ENCODE results near the gene EEA1.
"Not testable (repeated sequence)": the region's sequence is repeated elsewhere in the genome, so short reads cannot be mapped to it uniquely, and the experiment has no call there.

EEA1 gene

DNA sequence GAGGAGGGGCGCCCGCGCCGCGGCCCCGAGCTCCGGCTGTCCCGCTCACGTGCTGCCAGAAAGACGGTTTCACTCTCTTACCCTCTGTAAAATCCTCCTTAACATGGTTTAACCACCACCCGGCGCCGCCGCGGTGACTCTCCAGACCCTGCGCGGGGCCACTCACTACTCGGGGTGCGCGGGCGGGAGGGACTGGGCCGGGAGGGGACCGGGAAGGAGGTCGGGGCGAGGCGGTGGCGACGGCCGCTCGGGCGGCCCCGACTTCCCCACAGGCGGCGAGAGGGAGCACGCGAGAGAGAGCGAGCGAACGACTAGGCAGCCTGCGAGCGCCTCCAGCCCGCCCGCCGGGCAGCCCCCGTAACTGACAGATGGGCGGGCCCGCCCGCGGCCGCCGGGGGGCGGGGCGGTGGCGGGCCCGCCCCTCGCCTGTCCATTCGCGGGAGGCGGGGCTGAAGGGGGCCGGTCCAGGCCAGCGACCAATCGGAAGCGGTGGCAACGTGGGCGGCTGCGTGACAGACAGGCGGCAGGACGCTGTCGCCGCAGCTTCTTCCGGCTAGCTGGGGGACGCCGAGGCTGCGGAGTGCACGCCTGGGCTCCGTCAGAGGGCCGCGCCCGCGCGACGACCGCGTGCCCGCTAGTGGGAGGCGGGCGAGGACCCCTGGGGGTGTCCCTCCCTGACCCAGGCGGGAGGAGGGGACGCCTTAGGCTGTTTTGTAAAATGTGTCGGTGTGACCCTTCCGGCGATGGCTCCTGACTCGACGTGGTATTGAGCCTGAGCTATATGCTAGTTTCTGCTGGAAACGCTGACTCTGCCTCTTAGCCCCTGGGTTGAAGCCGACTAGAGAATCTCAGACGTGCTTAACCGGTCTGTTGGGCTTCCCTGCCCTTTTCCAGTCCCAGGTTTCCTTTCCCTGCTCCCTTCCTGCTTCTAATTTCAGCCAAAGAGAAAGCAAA lies at the start of gene EEA1:
EEA1 (minus strand) TSS at position 334 of the 954 bp plus-strand sequence; CDS start at position 105, 229 bp downstream.
- H3K4me1 Mint-ChIP-seq (ENCODE audit: low read depth): peaks cover 40% of the 10 kb centered on the region
- H3K36me3 Mint-ChIP-seq (ENCODE audit: low read depth): peaks cover 18% of the 10 kb centered on the region
- DNase-seq: peak; percentile 98
- H3K27me3 Mint-ChIP-seq: no peaks in the 10 kb centered on the region
- peak within 1 kb of the TSS; percentile 99 for H3K27ac Mint-ChIP-seq
- H3K4me3 Mint-ChIP-seq: peak within 1 kb of the TSS; percentile 86
- no peaks in the 10 kb centered on the region for H3K9me3 Mint-ChIP-seq

DNA sequence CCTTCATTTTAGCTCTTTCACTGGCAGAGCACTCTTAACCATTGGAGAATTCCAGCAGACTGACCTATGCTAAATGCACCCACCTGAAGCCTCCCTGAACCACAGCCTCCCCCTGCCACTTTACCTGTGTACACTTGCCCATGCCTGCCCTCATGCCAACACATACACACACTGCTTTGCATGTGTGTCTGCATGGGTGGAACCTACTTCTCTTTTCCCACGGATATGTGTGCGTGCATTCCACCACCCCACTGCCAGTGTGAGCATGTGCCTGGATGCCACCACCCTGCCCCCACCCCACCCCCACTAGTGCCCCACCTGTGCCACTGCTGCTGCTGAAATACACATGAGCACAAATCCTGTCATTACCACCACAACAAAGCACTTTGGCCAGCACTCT lies 49.5 kb upstream of the EEA1 start:
- Mint-ChIP-seq H3K27ac (no peak overlapping the region), H3K36me3 (ENCODE audit: low read depth) (peaks cover 3% of the 10 kb centered on the region), H3K27me3 (peaks cover 6% of the 10 kb centered on the region), H3K9me3 (peaks cover 23% of the 10 kb centered on the region), H3K4me1 (ENCODE audit: low read depth) (peaks cover 13% of the 10 kb centered on the region), H3K4me3 (no peak overlapping the region)
- no peak for DNase-seq

DNA sequence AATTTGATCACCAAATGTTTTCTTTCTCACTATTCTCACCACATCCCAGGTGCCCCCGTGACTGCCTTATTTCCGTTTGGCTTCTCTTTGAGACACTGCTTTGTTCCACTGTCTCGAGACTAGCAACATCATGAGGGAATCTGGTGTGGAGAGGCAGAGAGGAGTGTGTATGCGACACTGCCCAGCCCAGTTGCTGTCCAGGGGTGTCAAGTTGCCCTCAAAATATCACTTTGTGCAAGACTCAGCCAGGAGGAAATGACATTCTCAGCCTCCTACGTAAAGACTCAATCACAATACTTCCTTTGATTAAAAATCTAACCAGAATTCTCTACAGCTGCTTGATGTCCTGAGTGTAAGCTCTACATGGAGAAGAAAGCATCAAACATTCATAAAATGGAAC lies 48.2 kb upstream of the EEA1 start:
- H3K27ac Mint-ChIP-seq: no peak overlapping the region
- no peak overlapping the region for H3K4me3 Mint-ChIP-seq
- H3K4me1 Mint-ChIP-seq (ENCODE audit: low read depth): peaks cover 13% of the 10 kb centered on the region
- peaks cover 3% of the 10 kb centered on the region for H3K36me3 Mint-ChIP-seq (ENCODE audit: low read depth)
- DNase-seq: no peak
- peaks cover 6% of the 10 kb centered on the region for H3K27me3 Mint-ChIP-seq
- H3K9me3 Mint-ChIP-seq: peaks cover 23% of the 10 kb centered on the region

DNA sequence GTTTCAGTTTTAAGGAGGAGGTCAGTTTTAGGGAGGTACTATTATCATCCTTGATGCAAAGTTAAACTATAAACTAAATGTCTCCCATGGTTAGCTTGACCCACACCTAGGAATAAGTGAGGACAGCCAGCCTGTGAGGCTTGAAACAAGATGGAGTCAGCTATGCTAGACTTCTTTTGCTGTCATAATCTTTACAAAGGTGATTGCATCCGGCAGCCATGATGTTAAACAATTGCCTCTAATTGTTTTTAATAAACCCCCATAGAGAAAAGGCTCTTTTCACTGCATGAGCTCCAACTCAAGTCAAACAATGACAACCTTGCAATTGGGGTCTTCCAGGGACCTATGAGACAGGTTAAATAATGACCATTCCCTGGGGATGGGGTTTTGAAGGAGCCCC lies 45.7 kb upstream of the EEA1 start:
- Mint-ChIP-seq H3K9me3 (peaks cover 10% of the 10 kb centered on the region), H3K36me3 (ENCODE audit: low read depth) (no peaks in the 10 kb centered on the region), H3K27ac (no peak overlapping the region), H3K4me1 (ENCODE audit: low read depth) (peaks cover 13% of the 10 kb centered on the region), H3K27me3 (peaks cover 3% of the 10 kb centered on the region), H3K4me3 (no peak overlapping the region)
- no peak for DNase-seq

DNA sequence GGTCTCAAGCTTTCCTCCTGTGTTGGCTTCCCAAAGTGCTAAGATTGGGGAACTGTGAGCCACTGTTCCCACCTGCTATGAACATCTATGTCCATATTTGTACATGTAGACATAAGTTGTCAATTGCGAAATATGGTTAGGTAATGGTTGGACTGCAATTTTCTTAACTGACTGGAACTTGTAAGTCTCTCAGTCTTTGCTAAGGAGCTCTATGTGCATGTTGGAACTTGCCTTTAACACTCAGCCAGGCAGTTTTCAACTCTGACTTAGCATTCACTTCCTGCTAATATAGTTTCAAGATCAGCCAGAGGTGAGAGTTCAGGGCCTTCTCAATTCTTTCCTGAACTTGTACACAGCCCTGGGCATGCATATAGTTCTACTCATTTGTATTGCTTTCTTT lies 44.5 kb upstream of the EEA1 start:
- Mint-ChIP-seq H3K27ac (no peak overlapping the region), H3K4me1 (ENCODE audit: low read depth) (peaks cover 13% of the 10 kb centered on the region), H3K36me3 (ENCODE audit: low read depth) (no peaks in the 10 kb centered on the region), H3K4me3 (no peak overlapping the region), H3K27me3 (peaks cover 3% of the 10 kb centered on the region), H3K9me3 (peaks cover 10% of the 10 kb centered on the region)
- no peak for DNase-seq

DNA sequence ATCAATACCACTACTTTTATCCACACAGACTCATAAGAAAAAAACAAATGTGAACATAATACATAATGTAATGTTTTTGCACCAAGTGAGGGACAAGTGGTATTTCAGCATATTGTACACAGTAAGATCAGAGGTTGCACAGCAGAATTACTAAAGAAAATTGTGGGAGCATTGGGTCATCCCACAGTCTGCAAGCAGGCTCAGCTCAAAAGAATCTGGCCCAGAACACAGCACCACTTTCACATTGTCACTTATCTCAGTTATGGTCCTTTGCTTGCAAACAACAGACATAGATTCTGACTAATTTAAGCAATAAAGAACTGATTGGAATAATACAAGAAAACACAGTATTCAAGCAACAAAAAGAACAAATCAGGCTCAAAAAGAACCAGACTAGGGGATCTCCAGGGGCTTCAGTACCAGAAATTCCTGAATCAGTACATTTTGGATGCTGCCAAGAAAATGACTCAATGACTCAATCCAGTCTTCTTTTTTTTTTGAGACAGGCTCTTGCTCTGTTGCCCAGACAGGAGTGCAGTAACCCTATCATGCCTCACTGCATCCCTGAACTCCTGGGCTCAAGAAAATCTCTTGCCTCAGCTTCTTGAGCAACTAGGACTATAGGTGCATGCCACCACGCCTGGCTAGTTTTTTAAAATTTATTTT lies 42.9 kb upstream of the EEA1 start:
- Mint-ChIP-seq H3K27me3 (peaks cover 3% of the 10 kb centered on the region), H3K27ac (no peak overlapping the region), H3K9me3 (peaks cover 10% of the 10 kb centered on the region), H3K4me1 (ENCODE audit: low read depth) (peaks cover 6% of the 10 kb centered on the region), H3K36me3 (ENCODE audit: low read depth) (no peaks in the 10 kb centered on the region), H3K4me3 (no peak overlapping the region)
- no peak for DNase-seq

DNA sequence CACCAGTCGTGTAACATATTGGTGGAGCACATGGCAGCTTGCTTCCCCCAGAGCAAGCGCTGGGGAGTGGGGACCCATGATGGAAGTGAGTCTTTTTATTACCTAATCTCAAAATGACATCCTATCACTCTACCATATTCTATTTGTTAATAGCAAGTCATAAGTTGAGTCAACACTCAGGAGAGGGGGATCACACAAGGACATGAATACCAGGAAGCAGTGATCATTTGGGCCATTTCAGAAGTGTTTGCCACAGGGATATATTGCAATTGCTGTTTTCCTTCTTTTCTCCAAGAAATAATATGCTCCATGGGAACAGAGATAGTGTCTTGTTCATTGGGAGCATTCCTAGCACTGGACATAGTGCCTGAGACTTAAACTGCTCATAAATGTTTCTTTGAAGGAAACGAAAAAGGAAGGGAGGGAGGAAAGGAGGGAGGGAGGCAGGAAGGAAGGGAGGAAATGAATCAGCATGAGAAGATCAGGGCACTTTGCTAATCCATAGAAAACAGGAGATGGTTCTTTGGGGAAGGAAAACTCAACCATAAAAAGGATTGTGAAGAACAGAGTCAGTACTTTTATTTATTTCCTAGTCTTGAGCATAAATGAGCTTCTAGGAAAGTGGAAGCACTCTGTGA lies 39.2 kb upstream of the EEA1 start:
- no peak overlapping the region for H3K27ac Mint-ChIP-seq
- H3K4me3 Mint-ChIP-seq: no peak overlapping the region
- no peaks in the 10 kb centered on the region for H3K9me3 Mint-ChIP-seq
- H3K36me3 Mint-ChIP-seq (ENCODE audit: low read depth): no peaks in the 10 kb centered on the region
- H3K27me3 Mint-ChIP-seq: no peaks in the 10 kb centered on the region
- H3K4me1 Mint-ChIP-seq (ENCODE audit: low read depth): no peaks in the 10 kb centered on the region
- no peak for DNase-seq

DNA sequence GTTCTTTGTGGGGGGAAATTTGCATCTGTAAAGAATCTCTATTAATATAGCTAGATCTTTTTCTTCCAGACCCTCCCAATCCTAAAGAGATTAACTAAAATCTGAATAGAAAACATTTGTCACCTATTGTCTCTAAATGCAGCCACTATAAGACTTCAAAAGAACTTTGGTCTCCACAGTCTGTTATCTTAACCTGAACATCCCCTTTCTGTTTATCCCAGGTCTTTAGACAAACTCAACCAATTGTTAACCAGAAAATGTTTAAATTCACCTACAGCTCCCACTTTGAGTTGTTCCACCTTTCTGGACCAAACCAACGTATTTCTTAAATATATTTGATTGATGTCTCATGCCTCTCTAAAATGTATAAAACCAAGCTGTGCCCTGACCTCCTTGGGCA lies 35.3 kb upstream of the EEA1 start:
- not testable (repeated sequence) for DNase-seq; H3K27ac Mint-ChIP-seq; H3K4me3 Mint-ChIP-seq; H3K4me1 Mint-ChIP-seq (ENCODE audit: low read depth); H3K36me3 Mint-ChIP-seq (ENCODE audit: low read depth); H3K27me3 Mint-ChIP-seq; H3K9me3 Mint-ChIP-seq

DNA sequence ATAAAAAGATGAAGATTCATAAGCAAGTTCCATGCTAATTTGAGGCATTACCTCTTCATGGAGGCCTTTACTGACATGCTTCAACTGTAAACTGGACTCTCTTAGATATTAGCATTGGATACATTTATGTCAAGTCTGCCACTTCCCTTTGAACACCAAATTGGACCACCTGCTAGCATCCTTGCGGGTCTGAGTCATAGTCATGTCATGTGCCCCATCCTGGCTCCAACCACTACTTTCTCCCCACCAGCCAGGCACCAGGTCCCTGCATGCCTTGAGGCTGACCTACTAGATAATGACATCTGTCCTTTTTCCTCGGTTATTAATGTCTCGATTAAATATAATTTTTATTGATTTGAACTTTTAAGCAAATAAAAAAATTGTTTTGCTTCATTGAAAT lies 32.9 kb upstream of the EEA1 start:
- no peak for DNase-seq
- H3K27me3 Mint-ChIP-seq: no peaks in the 10 kb centered on the region
- peaks cover 4% of the 10 kb centered on the region for H3K9me3 Mint-ChIP-seq
- H3K27ac Mint-ChIP-seq: no peak overlapping the region
- H3K36me3 Mint-ChIP-seq (ENCODE audit: low read depth): no peaks in the 10 kb centered on the region
- no peaks in the 10 kb centered on the region for H3K4me1 Mint-ChIP-seq (ENCODE audit: low read depth)
- no peak overlapping the region for H3K4me3 Mint-ChIP-seq

DNA sequence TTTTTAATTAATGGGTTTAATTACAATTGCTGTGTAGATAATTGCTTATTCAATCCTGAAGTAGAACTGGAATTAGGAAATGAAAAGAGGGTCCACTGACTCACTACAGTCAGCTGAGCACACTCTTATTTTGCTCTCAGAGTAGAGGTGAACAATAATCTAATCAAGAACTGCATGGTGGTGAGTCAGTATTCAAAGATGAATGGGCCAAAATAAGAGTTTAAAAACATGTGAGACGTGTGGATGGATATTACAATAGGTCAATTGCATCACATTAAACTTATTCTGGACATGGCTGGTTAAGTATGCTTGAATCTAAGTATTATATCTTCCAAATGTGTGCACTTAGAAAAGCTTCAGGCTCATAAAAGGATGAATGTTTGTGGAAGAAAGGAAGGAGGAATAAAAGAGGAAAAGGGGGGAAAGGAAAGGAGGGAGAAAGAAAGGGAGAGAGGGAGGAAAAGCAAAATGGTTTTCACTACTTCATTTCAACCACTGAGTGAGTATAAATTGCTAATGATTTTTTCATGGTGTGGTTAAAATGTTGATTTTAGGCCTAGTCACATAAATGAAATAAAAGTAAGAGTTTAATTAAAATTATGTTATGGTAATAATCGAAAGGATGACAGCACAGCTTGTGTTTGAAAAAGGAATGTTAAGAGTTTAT lies 27.0 kb upstream of the EEA1 start:
- H3K36me3 Mint-ChIP-seq (ENCODE audit: low read depth): no peaks in the 10 kb centered on the region
- peaks cover 3% of the 10 kb centered on the region for H3K4me1 Mint-ChIP-seq (ENCODE audit: low read depth)
- no peak overlapping the region for H3K27ac Mint-ChIP-seq
- no peak overlapping the region for H3K4me3 Mint-ChIP-seq
- H3K27me3 Mint-ChIP-seq: no peaks in the 10 kb centered on the region
- peaks cover 6% of the 10 kb centered on the region for H3K9me3 Mint-ChIP-seq
- no peak for DNase-seq

DNA sequence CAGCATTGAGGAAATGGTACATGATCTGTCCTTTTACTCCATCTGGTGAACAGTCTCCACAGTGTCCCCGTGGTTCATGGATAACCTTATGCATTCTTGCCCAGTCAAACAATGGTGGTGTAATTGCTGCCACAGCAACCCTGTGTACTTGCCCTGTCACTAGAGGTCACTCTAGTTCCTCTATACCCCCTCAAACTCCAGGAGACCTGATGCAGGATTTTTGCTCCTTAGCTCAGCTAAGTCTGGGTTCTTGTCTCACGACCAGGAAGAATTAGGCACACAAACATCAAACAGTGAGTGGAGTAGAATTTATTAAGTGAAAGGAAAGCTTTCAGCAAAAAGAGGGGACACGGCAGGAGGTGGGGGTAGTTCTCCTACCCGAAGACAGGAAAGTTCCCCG lies 24.7 kb upstream of the EEA1 start:
- Mint-ChIP-seq H3K27me3 (no peaks in the 10 kb centered on the region), H3K27ac (no peak overlapping the region), H3K4me1 (ENCODE audit: low read depth) (peaks cover 3% of the 10 kb centered on the region), H3K4me3 (no peak overlapping the region), H3K9me3 (peaks cover 6% of the 10 kb centered on the region), H3K36me3 (ENCODE audit: low read depth) (no peaks in the 10 kb centered on the region)
- DNase-seq: no peak

DNA sequence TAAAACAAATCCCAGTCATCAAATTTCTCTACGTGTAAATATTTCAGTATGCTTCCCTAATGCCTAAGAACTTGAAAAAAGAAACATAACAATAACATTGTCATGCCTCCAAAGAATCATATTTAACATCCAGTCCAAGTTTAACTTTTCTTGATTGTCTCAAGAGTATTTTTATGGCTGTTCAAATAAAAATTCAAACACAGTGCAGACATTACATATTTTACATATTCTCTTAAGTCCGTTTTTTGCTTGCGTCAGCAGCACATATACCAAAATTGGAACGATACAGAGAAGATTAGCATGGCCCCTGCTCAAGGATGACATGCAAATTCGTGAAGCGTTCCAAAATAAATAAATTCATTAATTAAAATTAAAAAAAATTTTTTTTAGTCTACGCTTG lies 23.3 kb upstream of the EEA1 start:
- Mint-ChIP-seq H3K27ac (no peak overlapping the region), H3K4me1 (ENCODE audit: low read depth) (peaks cover 3% of the 10 kb centered on the region), H3K9me3 (peaks cover 4% of the 10 kb centered on the region), H3K36me3 (ENCODE audit: low read depth) (no peaks in the 10 kb centered on the region), H3K4me3 (no peak overlapping the region), H3K27me3 (no peaks in the 10 kb centered on the region)
- DNase-seq: no peak

DNA sequence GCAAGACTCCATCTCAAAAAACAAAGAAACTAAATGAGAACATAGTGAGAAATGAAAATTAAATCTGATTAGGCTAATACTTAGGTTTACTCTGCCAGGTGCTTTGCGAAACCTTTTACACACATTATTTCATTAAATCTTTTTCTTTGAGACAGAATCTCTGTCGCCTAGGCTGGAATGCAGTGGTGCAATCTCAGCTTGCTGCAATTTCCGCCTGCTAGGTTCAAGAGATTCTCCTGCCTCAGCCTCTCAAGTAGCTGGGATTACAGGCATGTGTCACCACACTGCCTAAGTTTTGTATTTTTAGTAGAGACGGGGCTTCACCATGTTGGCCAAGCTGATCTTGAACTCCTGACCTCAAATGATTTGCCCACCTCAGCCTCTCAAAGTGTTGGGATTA lies 21.9 kb upstream of the EEA1 start:
- H3K27ac Mint-ChIP-seq: no peak overlapping the region
- DNase-seq: no peak
- H3K27me3 Mint-ChIP-seq: no peaks in the 10 kb centered on the region
- H3K4me1 Mint-ChIP-seq (ENCODE audit: low read depth): peaks cover under 1% of the 10 kb centered on the region
- no peaks in the 10 kb centered on the region for H3K9me3 Mint-ChIP-seq
- H3K36me3 Mint-ChIP-seq (ENCODE audit: low read depth): no peaks in the 10 kb centered on the region
- H3K4me3 Mint-ChIP-seq: no peak overlapping the region

DNA sequence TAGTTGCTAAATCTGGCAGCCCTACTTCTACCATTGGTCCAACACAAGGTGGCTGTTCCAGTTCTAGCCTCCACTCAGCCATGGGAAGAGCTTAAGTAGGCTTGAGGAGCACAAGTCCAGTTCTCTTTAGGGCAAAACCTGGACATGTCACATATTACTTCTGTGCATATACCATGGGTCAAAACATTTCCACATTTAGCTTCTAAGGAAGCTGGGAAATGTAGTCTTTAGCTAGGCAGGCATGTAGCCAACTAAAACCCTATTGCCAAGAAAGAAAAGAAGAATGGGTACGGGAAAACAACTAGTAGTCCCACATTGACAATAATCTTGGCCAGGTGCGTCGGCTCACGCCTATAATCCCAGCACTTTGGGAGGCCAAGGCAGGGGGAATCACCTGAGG lies 20.9 kb upstream of the EEA1 start:
- Mint-ChIP-seq H3K4me3 (no peak overlapping the region), H3K9me3 (no peaks in the 10 kb centered on the region), H3K4me1 (ENCODE audit: low read depth) (no peaks in the 10 kb centered on the region), H3K36me3 (ENCODE audit: low read depth) (no peaks in the 10 kb centered on the region), H3K27me3 (no peaks in the 10 kb centered on the region), H3K27ac (no peak overlapping the region)
- DNase-seq: no peak
